ENCODE results near the gene ANKHD1.

DNA sequence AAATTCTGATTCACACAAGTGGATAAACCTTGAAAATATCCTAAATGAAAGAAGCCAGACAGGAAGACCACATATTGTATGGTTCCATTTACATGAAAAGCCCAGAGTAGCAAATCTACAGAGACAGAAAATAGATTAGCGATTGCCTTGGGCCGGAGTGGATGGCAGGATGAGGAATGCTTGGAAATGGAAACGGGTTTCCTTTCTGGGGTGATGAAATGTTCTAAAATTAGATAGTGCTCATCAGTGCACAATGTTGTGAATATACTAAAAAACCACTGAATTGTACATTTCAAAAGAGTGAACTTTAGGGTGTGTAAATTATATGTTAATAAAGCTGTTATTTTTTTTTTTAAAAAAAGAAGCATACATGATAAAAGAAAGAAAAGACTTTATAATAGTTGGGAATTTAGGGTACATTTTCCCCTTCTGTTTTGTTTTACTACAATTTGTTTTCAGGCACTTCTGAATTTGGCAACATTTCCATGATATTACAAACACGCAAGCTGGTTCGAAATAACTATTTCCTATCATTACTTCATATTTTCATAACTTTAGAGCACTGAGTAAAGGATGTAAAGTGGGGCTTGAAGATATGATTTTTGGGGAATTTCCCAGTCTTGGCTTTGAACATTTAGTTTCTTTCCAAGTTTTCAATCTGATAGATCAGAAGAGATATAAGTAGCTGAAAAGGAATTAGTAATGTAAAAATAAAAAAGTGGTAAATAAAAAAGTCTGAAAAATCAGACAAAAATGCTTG is 186.9 kb downstream of the ANKHD1 start:
- TF ChIP-seq POLR2AphosphoS5 (IDR thresholded peaks at IDR 0.05) = no peak
- TF ChIP-seq, protein P1, sequence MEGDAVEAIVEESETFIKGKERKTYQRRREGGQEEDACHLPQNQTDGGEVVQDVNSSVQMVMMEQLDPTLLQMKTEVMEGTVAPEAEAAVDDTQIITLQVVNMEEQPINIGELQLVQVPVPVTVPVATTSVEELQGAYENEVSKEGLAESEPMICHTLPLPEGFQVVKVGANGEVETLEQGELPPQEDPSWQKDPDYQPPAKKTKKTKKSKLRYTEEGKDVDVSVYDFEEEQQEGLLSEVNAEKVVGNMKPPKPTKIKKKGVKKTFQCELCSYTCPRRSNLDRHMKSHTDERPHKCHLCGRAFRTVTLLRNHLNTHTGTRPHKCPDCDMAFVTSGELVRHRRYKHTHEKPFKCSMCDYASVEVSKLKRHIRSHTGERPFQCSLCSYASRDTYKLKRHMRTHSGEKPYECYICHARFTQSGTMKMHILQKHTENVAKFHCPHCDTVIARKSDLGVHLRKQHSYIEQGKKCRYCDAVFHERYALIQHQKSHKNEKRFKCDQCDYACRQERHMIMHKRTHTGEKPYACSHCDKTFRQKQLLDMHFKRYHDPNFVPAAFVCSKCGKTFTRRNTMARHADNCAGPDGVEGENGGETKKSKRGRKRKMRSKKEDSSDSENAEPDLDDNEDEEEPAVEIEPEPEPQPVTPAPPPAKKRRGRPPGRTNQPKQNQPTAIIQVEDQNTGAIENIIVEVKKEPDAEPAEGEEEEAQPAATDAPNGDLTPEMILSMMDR (IDR thresholded peaks at IDR 0.05 in 8 of 11, conservative IDR thresholded peaks at IDR 0.05 in 3 of 11) = no peak
